Heart right ventricle (tissue), 16 donors: ENCODE results near the gene FAM168A. TPM values are rescaled to one million over a fixed set of nuclear protein-coding genes. Genes with fewer than 3 reads are reported as not detected.

Experiments
- ATAC-seq, 8 donors: fragments of 200-7000 bp; cut with Tn5 transposase; one replicate each; pipeline ENCODE4 v1.9.1; 2020; ENCODE audit warnings: mild to moderate bottlenecking in 8 of 8, moderate library complexity in 8 of 8, moderate number of reproducible peaks in 1 of 8
- DNase-seq, 2 donors: peaks; one replicate each; pipeline ENCODE4 v3.0.0-alpha.2; 2020
- H3K27ac ChIP-seq, 10 donors: fragments of 200-600 bp; sonication (generic) in 2 of 10; one replicate each; pipeline versions ENCODE4 v1.5.0 to v1.8.0; 2020 to 2022; ENCODE audit warnings: mild to moderate bottlenecking in 3 of 10
- H3K27me3 ChIP-seq, 7 donors: fragments of 200-600 bp; one replicate each; pipeline ENCODE4 v1.8.0; 2021 to 2022; ENCODE audit warnings: mild to moderate bottlenecking in 2 of 7
- H3K36me3 ChIP-seq, 9 donors: fragments of 200-600 bp; sonication (generic) in 1 of 9; one replicate each; pipeline versions ENCODE4 v1.5.0 to v1.8.0; 2020 to 2022; ENCODE audit warnings: mild to moderate bottlenecking in 2 of 9
- H3K4me1 ChIP-seq, 9 donors: fragments of 200-600 bp; sonication (generic) in 1 of 9; one replicate each; pipeline versions ENCODE4 v1.5.0 to v1.8.0; 2020 to 2022; ENCODE audit warnings: mild to moderate bottlenecking in 4 of 9
- H3K4me3 ChIP-seq, 10 donors: fragments of 200-600 bp; sonication (generic) in 2 of 10; one replicate each; pipeline versions ENCODE4 v1.5.0 to v1.8.0; 2020 to 2022; ENCODE audit warnings: mild to moderate bottlenecking in 7 of 10, moderate library complexity in 2 of 10
- H3K9me3 ChIP-seq, 11 donors: fragments of 200-600 bp in 10 of 11; sonication (generic) in 2 of 11; one replicate each; pipeline versions ENCODE4 v1.5.0 to v1.8.0; 2013 to 2022; ENCODE audit warnings: mild to moderate bottlenecking in 2 of 11, control low read depth in 1 of 11, moderate library complexity in 1 of 11
- CTCF ChIP-seq, 9 donors: fragments of 200-600 bp; sonication (generic) in 2 of 9; IDR thresholded peaks; one replicate each; pipeline versions ENCODE4 v1.5.0 to v1.8.0; 2021 to 2022; ENCODE audit warnings: antibody characterized with exemption in 9 of 9, mild to moderate bottlenecking in 5 of 9, moderate library complexity in 1 of 9
- WGBS, 2 donors: extraction: QIAGEN DNeasy Blood & Tissue Kit; methylation state at CpG; one replicate each; pipeline ENCODE4 v1.1.7; 2013; ENCODE audit warnings: inconsistent platforms in 1 of 2; 5-methylcytosine and 5-hydroxymethylcytosine counted together
- intact Hi-C, 10 donors: fragments of 100-400 bp; cut with DNase I; formaldehyde crosslinking; loops; one replicate each; pipeline versions ENCODE4 v1.11.1 to v1.14.2; 2022
- polyA plus RNA-seq, 2 donors: library from polyadenylated mRNA; stranded (reverse); fragments of 200-250 nt; gene quantifications; one replicate each; pipeline ENCODE4 v1.2.3, GENCODE V29; 2013
- total RNA-seq, 10 donors: library from RNA; stranded (reverse); fragmentation: NEBNext Ultra II Directional in 3 of 10; extraction: Animal tissue kit (Norgen Biotek cat#: 25700) in 3 of 10; gene quantifications; one replicate each; pipeline versions ENCODE4 v1.2.1 to v1.2.4, GENCODE V29; 2021 to 2023
- donor health status: Arrhythmogenic right ventricular cardiomyopathy.
- donor health status: ischemic (EF 13 %, LVEDD 7.1; RV severe dilation, severe dysfunction).
- donor health status: healthy with polysubstance abuse.
- donor health status: DM: no; HTN: yes; CAD: no.
- donor health status: DM: no; HTN: no; CAD: no.
- donor health status: ischemic (EF 25% LVEDD 6.9; RV normal size, moderate dysfunction).
- donor health status: ischemic (EF 25% LVEDD 5.7; RV mildly dilated, moderate dysfunction).
- donor health status: healthy.
- donor health status: DM: yes; HTN: yes; CAD: no.
- donor health status: Ischemic cardiomyopathy.
- donor health status: ischemic (EF 35%, LVEDD 5.7; RV mildly dilated, moderate dysfunction).
- donor health status: nonischemic (EF 11% LVEDD 7.7; RV severe dilation, severe dysfunction).
- donor health status: DM: yes; HTN: yes; CAD: no.
- donor health status: PGD.
- donor health status: ischemic (EF 29% LVEDD 5.4; RV normal size, mild dysfunction).
- donor health status: nonischemic (EF 23%, LVEDD 6.1; RV moderate dilation, normal function).

The FAM168A gene
- total and polyA plus RNA-seq, 12 donors = 7.9 to 37.1 (median 31.8) TPM

- 88 to 90% methylated on average over 22 of the region's 22 CpGs for WGBS, 2 donors
- peaks cover 0 to 85% (median 0%) of the 10 kb centered on the region in 9 donors for H3K36me3 ChIP-seq
- no peak for TF ChIP-seq CTCF (IDR thresholded peaks at IDR 0.05)
- DNase-seq = no peak
- ATAC-seq = no peak
- no peak overlapping the region for H3K4me3 ChIP-seq
- H3K27ac ChIP-seq = no peak overlapping the region
- peaks cover 4 to 53% (median 16%) of the 10 kb centered on the region in 9 donors for H3K4me1 ChIP-seq
- intact Hi-C loops = loop anchor here in 4 of 10 donors (2.0 to 10.0 kb wide), 5 partner anchors 43 to 267 kb away; partner anchors contain the start of gene ARHGEF17 (in 2 of the 4)
- no peaks in the 10 kb centered on the region for H3K27me3 ChIP-seq
- H3K9me3 ChIP-seq = no peaks in the 10 kb centered on the region
These were observed 202.4 kb downstream of the FAM168A start for GRCh38 chr11:73395297-73396208.

GRCh38 chr11:73394416-73395296, 203.3 kb downstream of the FAM168A start:
- peaks cover 3 to 53% (median 13%) of the 10 kb centered on the region in 9 donors for H3K4me1 ChIP-seq
- H3K4me3 ChIP-seq = no peak overlapping the region
- no peak for DNase-seq
- no peaks in the 10 kb centered on the region for H3K27me3 ChIP-seq
- no peaks in the 10 kb centered on the region for H3K9me3 ChIP-seq
- intact Hi-C loops = loop anchor here in 9 of 10 donors (2.0 to 10.0 kb wide), 8 partner anchors 42 to 268 kb away; partner anchors contain the start of gene ARHGEF17 (in 4 of the 9)
- no peak for TF ChIP-seq CTCF (IDR thresholded peaks at IDR 0.05)
- H3K36me3 ChIP-seq = peaks cover 0 to 87% (median 0%) of the 10 kb centered on the region in 9 donors
- ATAC-seq = no peak
- no peak overlapping the region for H3K27ac ChIP-seq
- WGBS, 2 donors = 94% methylated on average over 33 to 34 of the region's 34 CpGs

DNA sequence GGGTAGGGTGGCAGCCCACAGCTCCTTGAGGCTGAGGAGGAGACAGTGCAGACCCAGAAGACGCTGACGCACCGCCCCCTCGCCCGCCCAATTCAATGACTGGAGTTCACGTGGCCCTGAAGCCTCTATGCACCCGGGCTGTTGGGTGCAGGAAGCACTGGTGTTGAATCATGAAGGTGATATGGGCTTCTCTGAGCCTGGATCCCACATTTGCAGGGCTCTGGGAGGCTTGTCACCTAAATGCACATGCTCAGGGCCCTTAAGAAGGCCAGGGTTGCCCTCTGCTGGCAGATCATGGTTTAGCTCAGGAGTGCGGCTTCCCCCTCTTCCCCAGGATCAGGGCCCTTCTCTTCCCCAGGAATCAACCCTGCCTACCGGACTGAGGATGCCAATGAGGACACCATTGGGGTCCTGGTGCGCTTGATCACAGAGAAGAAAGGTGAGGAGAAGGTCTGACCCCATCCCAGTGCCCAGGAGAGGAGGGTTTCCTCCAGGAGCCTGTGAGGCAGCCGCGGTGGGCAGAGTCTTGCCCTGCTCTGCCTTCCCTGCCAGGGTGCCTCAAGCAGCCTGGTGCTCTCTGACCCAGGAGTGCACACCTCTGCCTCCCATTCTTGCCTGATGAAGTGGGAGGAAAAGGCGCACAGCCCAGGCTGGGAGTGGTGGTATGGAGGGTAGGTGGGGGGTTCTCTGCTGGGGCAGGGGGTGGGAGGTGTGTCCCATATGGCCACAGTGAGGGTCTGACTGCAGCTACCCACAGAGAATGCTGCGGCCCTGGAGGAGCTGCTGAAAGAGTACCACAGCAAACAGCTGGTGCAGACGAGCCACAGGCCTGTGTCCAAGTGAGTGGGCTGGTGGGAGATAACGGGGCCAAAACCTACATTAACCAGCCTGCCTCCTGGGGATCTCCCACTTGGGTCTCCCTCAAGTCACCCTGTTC, 204.2 kb downstream of the FAM168A start:
- Histone ChIP-seq H3K4me1 (peaks cover 8 to 53% (median 13%) of the 10 kb centered on the region in 9 donors), H3K9me3 (no peaks in the 10 kb centered on the region), H3K4me3 (no peak overlapping the region), H3K36me3 (peaks cover 0 to 90% (median 0%) of the 10 kb centered on the region in 9 donors), H3K27ac (peak overlapping the region in 1 of 10 donors; percentile 58), H3K27me3 (no peaks in the 10 kb centered on the region)
- DNase-seq (peak; percentile 70 to 75), ATAC-seq (peak; percentile 63 to 80 (median 70))
- WGBS, 2 donors = 75% methylated on average over 16 of the region's 16 CpGs
- peak; percentile 67 to 89 (median 83) for TF ChIP-seq CTCF (IDR thresholded peaks at IDR 0.05)
- intact Hi-C loops = loop anchor here (1.0 to 10.0 kb wide), 11 partner anchors 41 to 99 kb away; partner anchors contain the start of gene ARHGEF17 (in 3 of the 10)
